Activated CD8-positive, alpha-beta T cell treated with anti-CD3 and anti-CD28 coated beads for 36 hours (primary cell): ENCODE data around the gene NSMCE1. TPM values are rescaled to one million over a fixed set of nuclear protein-coding genes. Genes with fewer than 3 reads are reported as not detected.

ENCODE experiments used
- ATAC-seq: fragments of 200-7000 bp; cut with Tn5 transposase; one replicate; pipeline ENCODE4 v1.10.0; 2021; ENCODE audit warnings: mild to moderate bottlenecking, moderate library complexity
- CTCF ChIA-PET: fragments of 350-600 bp; sonication (Branson Sonifier 250); formaldehyde crosslinking; loops from one replicate; lab custom pipeline; 2021; ENCODE audit warnings: antibody characterized with exemption; lab: Charles Lee
- POLR2A ChIA-PET: fragments of 350-600 bp; sonication (Branson Sonifier 250); formaldehyde crosslinking; loops from one replicate; lab custom pipeline; 2021; ENCODE audit warnings: antibody characterized with exemption; lab: Charles Lee
- DNase-seq: peaks from one replicate; pipeline ENCODE4 v3.0.0-alpha.2; 2020
- H3K27ac Mint-ChIP-seq: one replicate; pipeline ENCODE4 v1.8.0; 2021; ENCODE audit warnings: mild to moderate bottlenecking, mixed read lengths
- H3K27me3 Mint-ChIP-seq: one replicate; pipeline ENCODE4 v1.8.0; 2021; ENCODE audit warnings: mixed read lengths
- H3K36me3 Mint-ChIP-seq: one replicate; pipeline ENCODE4 v1.8.0; 2021; ENCODE audit warnings: low read depth, mixed read lengths
- H3K4me1 Mint-ChIP-seq: one replicate; pipeline ENCODE4 v1.8.0; 2021; ENCODE audit warnings: low read depth, mixed read lengths
- H3K4me3 Mint-ChIP-seq: one replicate; pipeline ENCODE4 v1.8.0; 2021; ENCODE audit warnings: mild to moderate bottlenecking, moderate library complexity, mixed read lengths
- H3K9me3 Mint-ChIP-seq: one replicate; pipeline ENCODE4 v1.8.0; 2021; ENCODE audit warnings: mixed read lengths
- CTCF ChIP-seq: fragments of 200-600 bp; IDR thresholded peaks from one replicate; pipeline ENCODE4 v1.8.0; 2022; ENCODE audit warnings: antibody characterized with exemption, mild to moderate bottlenecking
- intact Hi-C: fragments of 100-400 bp; cut with micrococcal nuclease; formaldehyde crosslinking; loops from one replicate; pipeline ENCODE4 v1.10.0; 2022
- total RNA-seq, 2 experiments: library from RNA; stranded (reverse); gene quantifications; one replicate each; pipeline ENCODE4 v1.2.3, GENCODE V29; 2021

The NSMCE1 gene
- total RNA-seq, 2 experiments from 2014 or later: 150 to 156 TPM

GRCh38 chr16:27243725-27244362 lies 24.7 kb downstream of the NSMCE1 start:
- POLR2A ChIA-PET: interaction anchor here (0.7 to 13.8 kb wide), 8 partner anchors 8 to 75 kb away, joined by 3 to 126 read pairs (median 4); partner anchors contain the start of gene NSMCE1
- no peak for TF ChIP-seq CTCF
- intact Hi-C loops: no loop called here
- H3K4me1 Mint-ChIP-seq: peaks cover 88% of the 10 kb centered on the region
- no peak overlapping the region for H3K4me3 Mint-ChIP-seq
- CTCF ChIA-PET: interaction anchor here (1.0 to 1.9 kb wide), 3 partner anchors 9 to 124 kb away, joined by 3 to 6 read pairs (median 3); no protein-coding TSS in a partner anchor
- ATAC-seq (no peak), DNase-seq (no peak)
- no peaks in the 10 kb centered on the region for H3K27me3 Mint-ChIP-seq
- H3K27ac Mint-ChIP-seq: peak overlapping the region; percentile 68
- H3K9me3 Mint-ChIP-seq: peaks cover 7% of the 10 kb centered on the region
- H3K36me3 Mint-ChIP-seq: peaks cover 69% of the 10 kb centered on the region

GRCh38 chr16:27242868-27243590 lies 25.5 kb downstream of the NSMCE1 start:
- TF ChIP-seq CTCF: no peak
- Mint-ChIP-seq H3K36me3 (peaks cover 68% of the 10 kb centered on the region), H3K27ac (peak overlapping the region; percentile 79), H3K4me3 (peak overlapping the region; percentile 54), H3K27me3 (no peaks in the 10 kb centered on the region), H3K9me3 (peaks cover 3% of the 10 kb centered on the region), H3K4me1 (peaks cover 91% of the 10 kb centered on the region)
- POLR2A ChIA-PET: interaction anchor here (0.6 to 13.8 kb wide), 10 partner anchors 7 to 125 kb away, joined by 3 to 257 read pairs (median 5); partner anchors contain the start of gene NSMCE1
- intact Hi-C loops: no loop called here
- DNase-seq: peak; percentile 50
- peak; percentile 24 for ATAC-seq
- CTCF ChIA-PET: interaction anchor here (1.0 to 1.9 kb wide), 2 partner anchors 9 to 22 kb away, joined by 3 to 6 read pairs; no protein-coding TSS in a partner anchor

GRCh38 chr16:27242398-27242797 lies 26.2 kb downstream of the NSMCE1 start:
- peaks cover 91% of the 10 kb centered on the region for H3K4me1 Mint-ChIP-seq
- no peaks in the 10 kb centered on the region for H3K9me3 Mint-ChIP-seq
- POLR2A ChIA-PET: interaction anchor here (0.8 to 13.8 kb wide), 7 partner anchors 6 to 126 kb away, joined by 4 to 257 read pairs (median 5); partner anchors contain the start of gene NSMCE1
- H3K4me3 Mint-ChIP-seq: peak overlapping the region; percentile 54
- DNase-seq: no peak
- ATAC-seq: no peak
- peaks cover 64% of the 10 kb centered on the region for H3K36me3 Mint-ChIP-seq
- peak overlapping the region; percentile 79 for H3K27ac Mint-ChIP-seq
- CTCF ChIA-PET: interaction anchor here (1.9 to 2.6 kb wide), 2 partner anchors 8 kb away, joined by 6 to 7 read pairs; no protein-coding TSS in a partner anchor
- intact Hi-C loops: no loop called here
- no peak for TF ChIP-seq CTCF
- H3K27me3 Mint-ChIP-seq: no peaks in the 10 kb centered on the region

- Mint-ChIP-seq H3K4me1 (peaks cover 91% of the 10 kb centered on the region), H3K27ac (peak overlapping the region; percentile 79), H3K36me3 (peaks cover 56% of the 10 kb centered on the region), H3K9me3 (no peaks in the 10 kb centered on the region), H3K4me3 (no peak overlapping the region), H3K27me3 (no peaks in the 10 kb centered on the region)
- DNase-seq (no peak), ATAC-seq (no peak)
- CTCF ChIA-PET: interaction anchor here (1.2 to 2.6 kb wide), 4 partner anchors 9 to 126 kb away, joined by 3 to 7 read pairs (median 4); no protein-coding TSS in a partner anchor
- intact Hi-C loops: no loop called here
- TF ChIP-seq CTCF: no peak
- POLR2A ChIA-PET: interaction anchor here (0.8 to 10.0 kb wide), 5 partner anchors 9 to 126 kb away, joined by 5 to 257 read pairs (median 5); no protein-coding TSS in a partner anchor
Measured at GRCh38 chr16:27241658-27242057, 26.9 kb downstream of the NSMCE1 start.
